ENCODE measurements around the gene SEMA6B.

SEMA6B gene

GRCh38 chr19:4587527-4587926 lies 28.0 kb upstream of the SEMA6B start:
- no peak for DNase-seq (ENCODE audit: low read depth)

DNA sequence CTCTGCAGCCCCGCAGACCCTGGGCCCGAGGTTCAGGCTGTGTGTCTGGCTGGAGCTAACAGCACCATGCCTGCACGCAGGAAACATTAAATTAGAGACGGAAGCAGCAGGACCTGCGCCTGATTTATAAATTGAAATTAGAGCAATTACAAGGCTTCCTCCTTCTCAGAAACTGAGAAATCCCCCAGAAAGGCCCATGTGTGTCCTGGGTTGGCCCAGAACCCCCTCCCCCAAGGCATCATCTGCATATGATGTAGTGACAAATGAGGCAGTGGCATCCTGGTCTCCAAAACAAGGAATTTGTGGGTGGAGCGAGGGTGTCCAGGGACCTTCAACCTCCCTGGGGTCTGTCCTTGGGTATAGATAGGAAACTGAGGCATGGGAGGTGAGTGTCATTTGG lies 27.2 kb upstream of the SEMA6B start:
- no peak for DNase-seq (ENCODE audit: low read depth)

GRCh38 chr19:4586245-4586644 lies 26.8 kb upstream of the SEMA6B start:
- DNase-seq (ENCODE audit: low read depth), result no peak

DNA sequence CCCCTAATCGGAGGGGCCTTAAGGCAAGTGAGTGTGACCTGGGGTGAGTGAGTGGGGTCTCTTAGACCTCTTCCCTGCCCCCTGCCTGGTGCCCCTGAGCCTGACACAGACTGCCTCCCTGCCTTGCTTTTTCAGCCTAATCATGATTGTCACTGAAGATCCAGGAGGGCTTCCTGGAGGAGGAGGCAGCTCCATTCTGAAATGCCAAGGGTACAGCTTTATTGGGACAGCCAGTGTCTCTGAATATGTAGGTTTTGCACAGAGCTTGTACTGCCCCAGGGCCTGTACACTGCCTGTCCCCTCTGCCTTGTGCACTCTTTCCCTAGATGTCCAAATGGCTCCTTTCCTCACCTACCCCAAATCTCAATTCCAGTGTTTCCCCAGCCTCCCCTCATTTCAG lies 26.1 kb upstream of the SEMA6B start:
- no peak for DNase-seq (ENCODE audit: low read depth)

DNA sequence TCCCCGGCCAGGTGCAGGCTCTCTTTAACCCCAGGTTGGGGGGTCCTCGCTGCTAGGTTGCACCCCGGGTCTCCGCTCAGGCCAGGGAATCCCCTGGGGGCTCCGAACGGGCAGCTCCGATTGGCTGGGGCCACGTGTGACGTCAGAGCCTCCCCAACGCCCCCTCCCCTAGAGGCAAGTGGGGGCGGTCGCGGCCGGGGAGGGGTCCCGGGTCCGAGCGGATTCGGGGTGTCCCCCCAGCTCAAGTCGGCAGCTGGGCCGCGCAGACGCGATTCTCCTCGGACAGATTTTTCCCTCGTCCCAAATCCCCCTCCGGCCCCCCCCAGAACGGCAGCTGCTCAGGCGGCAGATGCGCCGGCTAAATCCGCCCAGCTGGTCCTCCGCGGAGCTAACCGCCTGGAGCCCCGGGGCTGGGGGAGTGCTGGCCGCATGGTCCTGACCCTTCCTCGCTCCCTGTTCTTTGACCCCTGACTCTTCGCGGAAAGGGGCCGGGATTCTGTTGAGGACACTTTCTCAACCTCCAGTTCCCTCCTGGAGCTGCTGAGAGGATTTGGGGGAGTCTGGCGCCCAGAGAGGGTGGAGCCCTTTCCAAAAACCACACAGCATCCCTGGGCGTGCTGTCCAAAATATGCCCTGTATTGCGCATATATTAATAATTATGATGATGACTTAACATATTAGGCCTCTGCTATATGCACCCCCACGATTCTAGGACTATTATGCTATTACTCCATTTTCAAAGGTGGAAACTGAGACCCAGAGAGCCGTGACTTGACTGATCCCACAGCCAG lies 25.4 kb upstream of the SEMA6B start:
- no peak for DNase-seq (ENCODE audit: low read depth)

DNA sequence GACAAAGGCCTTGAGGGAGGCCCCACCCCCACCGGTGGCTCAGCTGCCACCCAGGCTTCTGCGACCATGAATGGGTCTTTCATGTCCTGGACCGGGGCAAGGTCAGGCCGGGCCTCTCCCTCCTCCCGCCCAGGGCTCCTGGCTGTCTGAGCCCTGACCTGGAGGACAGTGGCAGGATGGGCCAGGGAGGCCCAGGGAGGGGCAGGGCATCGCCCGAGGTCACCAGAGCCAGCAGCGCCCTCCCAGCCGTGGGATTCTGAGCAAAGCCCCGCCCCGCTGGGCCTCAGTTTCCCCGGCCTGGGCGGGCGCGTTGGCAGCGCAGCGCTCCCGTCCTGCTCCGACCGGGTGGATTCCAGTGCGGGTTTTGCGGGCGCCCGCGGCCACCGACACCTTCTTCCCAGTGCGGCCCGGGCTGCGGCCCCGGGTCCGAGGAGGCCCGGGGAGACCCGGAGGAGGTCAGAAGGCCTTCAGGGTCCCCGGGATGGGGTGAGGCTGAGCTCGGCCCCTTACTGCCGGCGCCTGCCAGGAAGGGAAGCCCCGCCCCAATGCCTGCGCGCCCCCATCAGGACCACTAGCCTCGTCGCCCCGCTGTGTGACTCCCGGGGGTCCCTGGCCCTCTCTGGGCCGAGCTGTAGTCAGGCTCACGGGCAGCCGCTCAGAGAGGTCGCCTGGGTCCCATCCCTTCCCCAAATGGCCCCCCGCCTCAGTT lies 24.6 kb upstream of the SEMA6B start:
- DNase-seq (ENCODE audit: low read depth), result no peak

DNA sequence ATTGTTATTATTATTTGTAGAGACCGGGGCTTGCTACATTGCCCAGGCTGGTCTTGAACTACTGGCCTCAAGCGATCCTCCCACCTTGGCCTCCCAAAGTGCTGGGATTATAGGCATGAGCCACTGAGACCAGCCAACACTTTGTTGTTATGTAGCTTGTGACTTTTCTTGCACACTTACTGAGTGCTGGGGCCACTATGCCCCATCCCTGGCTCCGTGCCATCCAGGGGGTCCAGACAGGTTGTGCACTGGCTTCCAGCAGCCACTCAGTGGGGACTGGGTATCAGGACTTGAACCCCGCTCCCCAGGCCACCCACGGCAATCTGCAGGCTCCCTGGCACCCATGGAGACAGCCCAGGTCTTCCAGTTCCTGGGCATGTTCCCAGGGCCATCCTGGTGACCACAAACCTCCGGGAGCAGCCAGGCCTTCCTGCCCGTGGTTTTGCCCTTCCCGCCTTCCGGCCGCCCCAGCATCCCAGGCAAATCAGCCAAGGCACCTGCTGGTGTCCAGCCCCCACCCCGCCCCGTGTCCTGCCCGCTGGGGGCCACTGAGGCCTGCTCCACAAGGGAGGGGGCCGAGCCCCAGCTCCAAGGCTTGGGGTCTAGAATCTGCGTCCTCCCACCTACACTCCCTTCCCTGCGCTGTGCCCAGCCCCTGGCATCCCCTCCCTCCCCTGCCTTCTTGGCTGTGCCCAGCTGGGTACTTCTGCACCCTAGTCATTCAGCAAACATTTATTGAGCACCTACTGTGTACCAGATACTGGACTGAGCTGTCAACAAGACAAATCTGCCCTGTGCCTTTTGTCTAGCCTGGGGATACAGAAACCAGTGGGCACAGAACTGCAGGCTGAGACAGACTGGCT lies 23.7 kb upstream of the SEMA6B start:
- no peak for DNase-seq (ENCODE audit: low read depth)

GRCh38 chr19:4581666-4582553 lies 22.4 kb upstream of the SEMA6B start:
- no peak for DNase-seq (ENCODE audit: low read depth)

- no peak for DNase-seq (ENCODE audit: low read depth)
These were observed 21.6 kb upstream of the SEMA6B start for GRCh38 chr19:4580961-4581665.

DNA sequence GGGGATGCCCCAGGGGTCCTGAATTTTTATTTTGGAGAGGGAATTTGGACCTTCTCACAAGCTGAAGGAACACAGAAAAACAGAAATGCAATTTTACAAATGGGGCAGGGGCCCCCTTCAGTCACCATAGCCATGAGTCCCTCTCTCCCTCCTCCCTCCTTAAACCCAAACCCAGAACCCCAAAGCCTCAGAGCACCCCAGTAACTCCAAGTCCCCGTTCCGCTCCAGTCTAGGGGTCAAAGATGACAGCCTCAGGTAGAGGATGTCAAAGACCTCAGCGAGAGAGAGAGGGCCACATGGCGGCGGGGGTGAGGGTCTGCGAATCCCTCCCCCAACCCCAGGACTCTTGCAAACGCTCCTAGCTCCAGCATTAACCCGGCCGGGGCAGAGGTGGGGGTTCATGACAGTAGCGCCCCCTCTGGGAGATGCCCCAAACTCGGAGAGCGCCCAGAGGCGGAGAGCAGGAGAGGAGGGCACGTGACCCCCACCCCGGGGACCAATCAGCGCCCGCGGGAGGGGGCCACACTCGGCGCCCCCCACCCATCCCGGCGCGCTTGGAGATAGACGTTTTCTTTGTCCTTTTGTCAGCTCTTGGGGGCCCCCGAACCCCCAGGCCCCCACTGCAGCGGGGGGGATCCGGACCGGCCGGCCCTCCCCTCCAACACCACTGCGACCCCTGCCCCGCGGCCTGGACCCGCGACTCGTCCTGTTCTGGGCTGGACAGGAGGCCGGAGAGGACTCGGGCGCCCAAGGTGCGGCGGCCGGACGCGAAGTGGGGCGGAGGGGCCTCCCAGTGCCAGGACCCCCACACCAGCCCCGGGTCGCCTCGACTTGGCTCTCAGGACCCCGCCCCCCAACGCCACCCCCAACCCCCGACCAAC lies 20.8 kb upstream of the SEMA6B start:
- DNase-seq (ENCODE audit: low read depth), result no peak

GRCh38 chr19:4579389-4579788 lies 19.9 kb upstream of the SEMA6B start:
- no peak for DNase-seq (ENCODE audit: low read depth)

DNA sequence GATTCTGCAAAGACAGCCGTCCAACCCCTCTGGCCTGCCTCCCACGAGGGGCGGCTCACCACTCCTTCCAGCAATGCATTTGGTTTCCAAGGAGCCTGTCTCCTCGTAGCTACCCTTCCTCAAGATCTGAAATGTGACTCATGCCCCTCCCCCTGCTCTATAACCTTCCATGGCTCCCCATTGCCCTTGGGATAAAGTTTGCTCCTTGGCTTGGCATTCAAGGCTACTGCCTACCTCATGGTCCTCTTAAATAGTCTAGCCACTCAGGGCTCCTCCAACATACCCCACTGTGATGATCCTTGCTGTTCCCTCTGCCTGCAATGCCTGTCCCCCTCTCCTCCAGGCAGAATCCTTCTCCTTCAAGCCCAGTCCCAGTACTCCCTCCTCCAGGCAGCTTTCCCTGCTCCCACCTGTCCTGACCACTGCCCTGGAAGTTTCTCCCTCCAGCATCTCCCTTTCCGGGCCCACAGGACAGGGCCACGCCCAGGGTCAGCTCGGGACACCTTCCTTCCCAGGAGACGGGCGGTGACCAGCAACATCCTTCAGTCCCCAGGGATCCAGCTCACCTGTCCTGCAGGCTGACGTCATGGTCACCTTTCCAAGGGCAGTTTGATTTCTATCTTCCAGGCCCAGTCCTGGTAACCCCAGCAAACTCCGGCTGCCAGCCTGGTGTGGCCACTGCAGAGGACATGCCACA lies 19.2 kb upstream of the SEMA6B start:
- no peak for DNase-seq (ENCODE audit: low read depth)

GRCh38 chr19:4577020-4577782 lies 17.7 kb upstream of the SEMA6B start:
- no peak for DNase-seq (ENCODE audit: low read depth)

GRCh38 chr19:4576016-4576933 lies 16.8 kb upstream of the SEMA6B start:
- peak; percentile 40 for DNase-seq (ENCODE audit: low read depth)

DNA sequence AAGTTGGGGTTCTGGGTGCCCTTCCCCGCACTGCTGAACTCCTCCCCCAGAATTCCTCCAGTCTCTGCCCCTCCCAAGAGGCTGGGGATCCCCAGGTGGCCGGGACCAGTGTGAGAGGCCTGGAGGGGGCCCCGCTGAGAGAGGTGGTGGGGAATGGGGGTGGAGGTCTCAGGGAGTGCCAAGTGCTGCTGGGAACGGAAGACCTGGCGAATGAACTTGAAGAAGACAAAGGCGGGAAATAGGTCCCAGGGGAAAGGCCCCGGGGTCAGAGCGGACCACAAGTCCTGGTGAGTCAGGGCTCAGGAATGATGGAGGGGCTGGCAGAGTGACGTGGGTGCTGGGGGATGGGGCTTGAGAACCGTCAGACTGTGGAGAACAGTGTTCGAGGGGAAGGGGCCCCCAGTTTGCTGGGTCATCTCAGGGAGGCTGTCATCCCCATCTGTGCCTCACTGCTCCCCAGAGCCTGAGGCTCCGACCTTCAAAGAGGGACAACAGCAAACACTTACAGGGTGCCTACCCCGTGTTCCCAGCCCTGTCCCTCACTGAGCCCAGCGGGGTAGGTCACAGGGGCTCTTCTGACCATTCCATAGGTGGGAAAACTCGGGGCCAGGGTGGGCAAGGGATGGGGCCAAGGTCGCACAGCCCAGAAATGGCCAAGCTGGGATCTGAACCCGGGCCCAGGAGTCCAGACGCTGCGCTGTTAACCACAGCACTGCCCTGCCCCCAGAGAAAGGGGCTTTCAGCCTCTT lies 16.0 kb upstream of the SEMA6B start:
- DNase-seq (ENCODE audit: low read depth), result no peak

DNA sequence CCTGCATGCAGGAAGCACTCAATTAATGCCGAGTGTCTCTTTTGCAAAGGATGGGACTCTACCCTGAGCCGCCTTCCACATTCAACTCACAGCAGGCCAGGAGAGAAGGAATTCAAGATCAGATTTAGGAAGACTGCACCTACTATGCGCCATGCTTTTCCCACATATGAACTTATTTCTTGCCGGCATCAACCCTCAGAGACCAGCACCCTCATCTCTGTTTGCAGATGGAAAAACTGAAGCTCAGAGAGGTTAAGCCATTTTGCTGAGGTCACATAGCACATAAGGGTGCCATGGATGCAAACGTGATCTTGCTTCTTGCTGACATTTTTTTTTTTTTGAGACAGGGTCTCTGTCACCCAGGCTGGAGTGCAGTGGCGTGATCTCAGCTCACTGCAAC lies 14.2 kb upstream of the SEMA6B start:
- no peak for DNase-seq (ENCODE audit: low read depth)
